LNCaP clone FGC (cell line): ENCODE data around the gene ELAVL3.
"Not testable (repeated sequence)": the region's sequence is repeated elsewhere in the genome, so short reads cannot be mapped to it uniquely, and the experiment has no call there.

Source experiments
- DNase-seq: peaks from one replicate; pipeline ENCODE4 v3.0.0-alpha.2; 2011; ENCODE audit warnings: low read depth
- H3K4me3 ChIP-seq: 2 replicates; pipeline ENCODE4 v1.5.1; 2011; ENCODE audit warnings: mild to moderate bottlenecking, low read depth, low read length, control low read depth
- CTCF ChIP-seq: IDR thresholded peaks from 2 replicates; pipeline ENCODE4 v1.5.1; 2012; ENCODE audit warnings: mild to moderate bottlenecking; ENCODE audit not compliant: control insufficient read depth, insufficient read depth; ENCODE audit errors: extremely low read depth

Gene ELAVL3

GRCh38 chr19:11465600-11465999 is 15.2 kb downstream of the ELAVL3 start:
- no peak overlapping the region for H3K4me3 ChIP-seq
- TF ChIP-seq CTCF, result no peak
- no peak for DNase-seq

GRCh38 chr19:11464333-11465265 is 16.2 kb downstream of the ELAVL3 start:
- DNase-seq, result no peak
- no peak overlapping the region for H3K4me3 ChIP-seq
- no peak for TF ChIP-seq CTCF

GRCh38 chr19:11463391-11463790 is 17.5 kb downstream of the ELAVL3 start:
- H3K4me3 ChIP-seq, result no peak overlapping the region
- DNase-seq, result no peak
- TF ChIP-seq CTCF, result no peak

- H3K4me3 ChIP-seq, result no peak overlapping the region
- TF ChIP-seq CTCF, result no peak
- no peak for DNase-seq
Measured at GRCh38 chr19:11461453-11461852, 19.4 kb downstream of the ELAVL3 start.

- no peak for DNase-seq
- 0 out of 2 replicates have a peak, but pooled peaks have one; percentile 10 for TF ChIP-seq CTCF
- H3K4me3 ChIP-seq, result no peak overlapping the region
Measured at GRCh38 chr19:11460207-11460606, 20.6 kb downstream of the ELAVL3 start.

- DNase-seq, H3K4me3 ChIP-seq: not testable (repeated sequence)
Measured at GRCh38 chr19:11458912-11459311, 21.9 kb downstream of the ELAVL3 start.

- no peak overlapping the region for H3K4me3 ChIP-seq
- no peak for TF ChIP-seq CTCF
- DNase-seq, result no peak
Measured at GRCh38 chr19:11458236-11458900, 22.5 kb downstream of the ELAVL3 start.
